Measurements from ENCODE around the gene DCAF4.

- no peak for TF ChIP-seq CTCF (IDR thresholded peaks at IDR 0.05)
- TF ChIP-seq POLR2AphosphoS5 (IDR thresholded peaks at IDR 0.05) = no peak
- TF ChIP-seq POLR2A (IDR thresholded peaks at IDR 0.05) = no peak
- TF ChIP-seq EP300 (IDR thresholded peaks at IDR 0.05) = no peak
Measured at GRCh38 chr14:72878746-72879145, 47.5 kb upstream of the DCAF4 start.
